Activated CD8-positive, alpha-beta memory T cell treated with anti-CD3 and anti-CD28 coated beads for 36 hours (primary cell): ENCODE measurements around the gene PCED1B. TPM values are rescaled to one million over a fixed set of nuclear protein-coding genes. Genes with fewer than 3 reads are reported as not detected.
"Not testable (repeated sequence)": the region's sequence is repeated elsewhere in the genome, so short reads cannot be mapped to it uniquely, and the experiment has no call there.

Experiments used
- CTCF ChIA-PET: fragments of 350-600 bp; sonication (Branson Sonifier 250); formaldehyde crosslinking; loops from one replicate; lab custom pipeline; 2021; ENCODE audit warnings: antibody characterized with exemption; lab: Charles Lee
- POLR2A ChIA-PET: fragments of 350-600 bp; sonication (Branson Sonifier 250); formaldehyde crosslinking; loops from one replicate; lab custom pipeline; 2021; ENCODE audit warnings: antibody characterized with exemption; lab: Charles Lee
- total RNA-seq, 2 experiments: library from RNA; stranded (reverse); gene quantifications; one replicate each; pipeline ENCODE4 v1.2.3, GENCODE V29; 2021

Gene PCED1B
- total RNA-seq, 2 experiments from 2014 or later: 79.8 to 86.5 TPM

DNA sequence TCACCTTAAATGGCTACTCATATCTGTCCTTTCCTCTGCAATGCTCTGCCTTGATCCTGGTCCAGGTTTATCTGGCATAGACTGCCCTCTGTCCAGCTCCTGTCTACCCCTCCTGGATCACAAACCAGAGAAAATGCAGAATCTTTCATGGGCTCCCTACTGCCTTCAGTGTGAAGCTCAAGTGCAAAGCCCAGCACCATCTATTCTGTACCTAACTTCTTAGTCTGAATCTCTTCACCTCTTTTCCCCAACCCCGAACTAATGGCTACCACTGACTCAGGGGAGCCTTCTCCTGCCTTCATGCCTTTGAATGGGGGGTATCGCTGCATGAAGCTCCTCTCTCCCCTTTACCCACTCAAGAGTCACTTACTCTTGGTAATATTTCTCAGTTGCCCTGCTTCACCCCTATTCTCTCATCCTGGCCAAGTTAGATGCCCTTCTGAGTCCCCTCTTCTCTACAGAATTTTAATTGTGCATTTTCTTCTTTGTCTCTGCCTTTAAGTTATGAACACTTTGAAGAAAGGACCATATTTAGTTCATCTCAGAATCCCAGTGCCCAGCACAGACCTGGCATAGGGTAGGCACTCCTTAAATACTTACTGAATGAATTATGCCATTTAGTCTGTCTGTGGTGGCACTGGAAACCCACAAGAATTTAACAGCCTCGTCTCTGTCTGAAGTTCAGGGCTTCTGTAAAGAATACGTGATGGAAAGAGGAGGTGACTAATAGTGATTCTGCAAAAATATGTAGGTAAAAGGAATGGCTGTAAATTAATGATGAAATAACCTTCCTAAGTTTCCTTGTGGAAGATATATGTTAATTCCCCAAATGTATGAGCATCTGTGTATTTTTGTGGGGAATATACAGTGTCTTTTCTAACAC lies 191.6 kb downstream of the PCED1B start:
- ChIA-PET CTCF (no interaction called here), POLR2A (no interaction called here)

DNA sequence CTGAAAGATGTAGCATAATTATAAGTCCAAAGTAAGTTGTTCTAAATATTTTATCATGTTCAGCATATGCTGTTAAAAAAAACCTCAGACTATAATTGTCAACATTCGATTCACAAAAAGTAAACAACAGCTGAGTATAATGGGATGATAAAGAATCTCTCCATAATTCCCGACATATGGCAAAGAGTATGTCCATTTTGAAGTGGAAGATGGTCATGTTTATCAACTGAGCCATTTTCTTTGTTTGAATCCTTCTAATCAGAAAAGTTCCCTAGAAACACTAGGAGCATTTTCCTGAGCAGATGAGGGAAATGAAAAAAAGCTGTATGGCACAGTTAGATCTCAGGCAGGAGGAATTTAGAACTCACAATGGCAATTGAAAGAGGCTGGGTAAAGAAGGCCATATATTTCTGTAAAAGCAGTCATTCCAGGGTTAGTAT lies 192.4 kb downstream of the PCED1B start:
- POLR2A ChIA-PET: no interaction called here
- CTCF ChIA-PET: interaction anchor here (1.2 kb wide), 1 partner anchor 144 kb away, joined by 3 read pairs; no protein-coding TSS in a partner anchor

DNA sequence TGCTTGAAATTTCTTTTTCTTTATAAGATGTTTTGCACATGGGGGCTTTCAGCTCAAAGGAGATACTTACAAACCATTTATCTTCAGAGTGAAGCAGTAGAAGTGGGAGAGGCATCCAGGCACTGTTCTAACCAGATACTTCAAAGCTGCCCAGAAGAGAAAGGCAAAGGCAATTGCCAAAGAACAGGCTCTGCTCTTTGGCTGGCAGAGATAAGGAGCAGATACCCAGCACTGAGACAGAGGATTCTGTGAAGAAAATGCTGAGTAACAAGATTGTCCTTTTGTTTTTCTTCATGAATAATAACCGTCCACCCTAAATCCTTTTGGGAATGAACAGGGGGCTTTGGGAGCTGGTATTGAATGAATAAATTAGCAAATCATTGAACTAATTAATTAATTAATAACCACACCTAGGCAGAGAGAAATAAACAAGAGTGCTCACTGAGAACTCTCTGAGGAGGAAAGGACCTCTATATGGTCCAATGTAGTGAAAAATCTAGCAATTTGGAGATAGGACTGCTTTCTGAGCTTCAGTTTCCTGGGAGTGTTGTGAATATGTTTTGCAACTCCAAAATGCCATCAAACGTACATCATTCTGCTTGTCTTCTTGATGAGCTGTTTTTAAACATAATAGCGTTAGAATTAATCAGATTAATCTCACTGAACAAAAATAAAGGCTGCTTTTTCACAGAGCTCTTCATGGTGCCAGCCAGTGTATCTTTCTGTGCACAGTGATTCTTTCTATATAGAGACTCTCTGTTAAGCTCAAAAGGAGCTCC lies 193.2 kb downstream of the PCED1B start:
- CTCF ChIA-PET: interaction anchor here (1.2 kb wide), 1 partner anchor 144 kb away, joined by 3 read pairs; no protein-coding TSS in a partner anchor
- POLR2A ChIA-PET: interaction anchor here (0.5 to 0.8 kb wide), 2 partner anchors 33 to 65 kb away, joined by 4 to 6 read pairs; no protein-coding TSS in a partner anchor

DNA sequence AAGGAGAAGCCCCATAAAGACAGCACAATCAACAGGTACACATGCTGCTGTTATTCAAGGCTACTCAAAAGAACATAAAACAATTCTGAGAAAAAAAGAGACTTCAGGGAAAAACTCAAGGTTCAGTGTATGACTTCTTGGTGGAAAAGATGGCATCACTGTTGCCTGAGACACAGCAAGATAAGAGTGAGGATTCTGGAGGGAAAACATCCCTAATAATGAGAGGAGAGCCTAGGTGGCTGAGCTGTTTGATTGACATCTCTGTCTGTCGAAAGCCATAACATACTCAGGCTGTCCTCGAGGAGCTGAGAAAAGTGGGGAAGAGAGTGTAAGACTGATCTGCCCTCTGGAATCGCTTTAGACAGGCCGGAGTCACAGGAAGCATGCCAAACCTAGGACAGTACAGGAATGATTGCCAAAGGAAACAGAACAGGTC lies 193.8 kb downstream of the PCED1B start:
- CTCF ChIA-PET: no interaction called here
- POLR2A ChIA-PET: interaction anchor here (0.8 kb wide), 1 partner anchor 66 kb away, joined by 4 read pairs; no protein-coding TSS in a partner anchor

DNA sequence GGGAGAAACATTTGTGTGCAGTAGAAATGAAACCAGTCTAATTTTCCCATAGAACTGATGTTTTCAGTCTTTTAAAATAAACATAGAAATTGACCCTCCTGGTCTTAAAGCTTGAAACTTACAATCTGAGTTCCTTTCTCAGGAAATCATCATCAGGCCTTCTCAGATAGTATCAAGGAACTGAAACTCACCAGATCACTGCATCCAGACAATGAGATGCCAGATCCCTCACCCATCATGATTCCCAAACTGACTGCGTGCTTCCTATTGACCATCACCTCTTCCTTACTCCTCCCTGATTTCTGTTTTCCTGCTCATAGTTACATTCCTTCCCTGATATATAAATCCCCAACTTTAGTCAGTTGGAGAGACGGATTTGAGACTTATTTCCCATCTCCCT lies 195.3 kb downstream of the PCED1B start:
- POLR2A ChIA-PET: no interaction called here
- CTCF ChIA-PET: interaction anchor here (0.7 kb wide), 1 partner anchor 207 kb away, joined by 3 read pairs; no protein-coding TSS in a partner anchor

DNA sequence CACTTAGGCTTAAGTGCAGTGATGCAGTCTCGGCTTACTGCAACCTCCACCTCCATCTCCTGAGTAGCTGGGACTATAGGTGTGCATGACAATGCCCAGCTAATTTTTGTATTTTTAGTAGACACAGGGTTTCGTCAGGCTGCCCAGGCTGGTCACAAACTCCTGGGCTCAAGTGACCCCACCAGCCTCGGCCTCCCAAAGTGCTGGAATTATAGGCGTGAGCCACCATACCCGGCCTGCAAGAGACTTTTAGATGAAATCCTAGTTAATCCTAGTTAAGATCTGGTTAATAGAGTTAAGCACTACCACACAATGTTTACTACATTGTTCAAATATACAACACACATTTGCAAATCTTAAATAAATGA lies 196.8 kb downstream of the PCED1B start:
- CTCF ChIA-PET: interaction anchor here (1.2 kb wide), 1 partner anchor 121 kb away, joined by 3 read pairs; no protein-coding TSS in a partner anchor
- POLR2A ChIA-PET: interaction anchor here (0.7 to 1.1 kb wide), 3 partner anchors 26 to 430 kb away, joined by 3 to 4 read pairs (median 3); no protein-coding TSS in a partner anchor

DNA sequence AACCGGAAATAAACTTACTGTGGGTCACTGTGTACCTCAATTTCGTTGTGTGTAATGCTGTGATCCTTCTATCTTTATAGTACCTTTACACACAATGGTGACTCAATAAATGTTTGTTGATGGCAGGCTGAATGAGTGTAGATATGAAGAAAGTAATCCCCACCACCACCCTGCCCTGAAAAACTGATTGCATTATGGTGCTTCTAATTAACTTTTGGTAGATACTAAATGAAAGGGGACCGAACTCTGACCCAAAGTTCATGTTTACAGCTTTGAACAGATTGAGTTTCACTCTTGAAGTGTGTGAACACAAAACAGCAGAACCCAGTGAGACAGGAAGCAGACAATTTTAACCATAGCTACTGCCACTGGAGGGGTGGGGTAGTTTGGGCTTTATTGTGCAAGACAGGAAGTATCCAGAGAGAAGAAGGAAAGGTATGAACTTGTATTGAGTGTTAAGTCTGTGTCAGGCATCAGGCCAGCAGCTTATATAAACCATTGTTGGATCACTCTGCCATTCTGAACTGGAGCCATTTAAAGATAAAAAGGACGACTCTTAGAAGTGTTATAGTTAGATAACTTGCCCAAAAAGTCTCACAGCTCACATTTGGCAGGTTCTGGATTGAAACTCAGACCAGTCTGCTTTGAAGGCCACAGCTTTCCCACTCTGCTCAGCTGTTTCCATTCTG lies 197.3 kb downstream of the PCED1B start:
- CTCF ChIA-PET: interaction anchor here (1.2 to 1.8 kb wide), 2 partner anchors 84 to 121 kb away, joined by 3 read pairs; no protein-coding TSS in a partner anchor

DNA sequence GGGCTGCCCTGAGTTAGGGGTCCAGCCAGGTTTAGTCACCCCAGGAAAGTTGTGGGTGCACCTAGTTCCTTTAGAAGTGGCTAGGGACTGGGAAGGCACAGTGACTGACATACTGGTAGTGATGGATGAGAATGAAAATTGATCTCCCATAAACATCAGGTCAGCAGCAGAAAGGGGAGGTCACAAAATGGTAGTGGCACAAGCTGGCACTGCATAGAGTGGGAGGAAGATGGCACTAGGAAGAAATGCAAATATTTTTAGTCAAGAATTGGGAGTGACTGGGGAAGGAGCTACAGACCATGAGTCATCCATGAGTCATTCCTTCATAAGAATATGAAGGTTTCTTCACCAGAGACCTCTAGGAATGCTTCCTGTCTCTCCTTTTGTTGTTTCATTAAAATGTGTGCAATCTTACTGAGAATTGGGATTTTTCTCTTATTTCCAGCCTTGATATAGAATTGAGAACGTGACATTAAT lies 198.6 kb downstream of the PCED1B start:
- CTCF ChIA-PET: interaction anchor here (0.9 to 1.8 kb wide), 2 partner anchors 83 to 120 kb away, joined by 3 read pairs; no protein-coding TSS in a partner anchor
- POLR2A ChIA-PET: interaction anchor here (0.5 kb wide), 1 partner anchor 905 kb away, joined by 4 read pairs; no protein-coding TSS in a partner anchor

More for the DNA sequence above, 197.3 kb downstream of the PCED1B start:
- POLR2A ChIA-PET: interaction anchor here (0.9 to 1.1 kb wide), 2 partner anchors 25 to 61 kb away, joined by 3 read pairs; no protein-coding TSS in a partner anchor

DNA sequence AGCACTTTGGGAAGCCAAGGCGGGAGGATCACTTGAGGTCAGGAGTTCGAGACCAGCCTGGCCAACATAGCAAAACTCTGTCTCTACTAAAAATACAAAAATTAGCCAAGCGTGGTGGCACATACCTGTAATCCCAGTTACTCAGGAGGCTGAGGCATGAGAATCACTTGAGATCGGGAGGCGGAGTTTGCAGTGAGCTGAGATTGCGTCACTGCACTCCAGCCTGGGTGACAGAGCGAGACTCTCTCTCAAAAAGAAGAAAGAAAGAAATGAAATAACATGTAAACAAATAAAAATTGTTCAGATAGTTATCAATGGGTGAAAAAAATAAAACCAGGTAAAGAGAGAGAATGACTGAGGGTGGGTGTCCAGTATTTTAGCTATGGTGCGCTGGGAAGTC lies 200.3 kb downstream of the PCED1B start:
- POLR2A ChIA-PET: interaction anchor here (0.7 kb wide), 1 partner anchor 76 kb away, joined by 6 read pairs; no protein-coding TSS in a partner anchor
- CTCF ChIA-PET: not testable (repeated sequence)

DNA sequence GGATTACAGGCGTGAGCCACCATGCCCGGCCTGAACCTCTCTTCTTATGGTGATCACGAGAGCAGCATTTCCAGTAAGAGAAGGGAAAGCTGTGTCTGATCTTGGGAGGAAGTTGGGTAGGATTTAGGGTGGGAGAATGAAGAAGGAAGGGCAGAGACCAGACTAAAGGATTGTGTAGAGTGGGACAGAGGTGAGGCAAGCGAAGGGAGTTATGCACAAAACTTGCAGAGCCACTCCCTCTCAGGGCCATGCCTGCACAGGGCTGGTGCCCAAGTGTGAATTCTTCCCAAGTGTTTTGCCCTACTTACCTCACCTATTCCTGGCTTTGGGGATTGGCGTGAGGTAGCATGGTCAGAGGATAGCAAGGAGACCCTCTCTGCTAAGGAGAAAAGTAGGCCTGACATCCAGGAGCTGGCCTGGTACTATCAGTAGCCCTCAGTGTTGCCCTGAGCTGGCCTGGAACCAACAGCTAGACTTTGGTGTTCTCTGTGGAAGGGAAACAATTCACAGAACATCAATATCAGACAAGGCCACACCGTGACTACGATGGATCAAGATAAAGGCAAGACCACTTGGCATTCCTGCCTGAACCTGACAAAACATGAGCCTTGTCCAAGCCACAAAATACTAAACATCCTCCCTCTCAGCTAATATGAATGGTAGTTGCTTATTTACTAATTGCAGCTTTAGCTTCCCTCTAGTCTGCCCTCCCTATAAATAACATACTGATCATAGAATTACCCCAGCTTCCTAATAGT lies 201.3 kb downstream of the PCED1B start:
- CTCF ChIA-PET: no interaction called here
- POLR2A ChIA-PET: interaction anchor here (1.1 to 1.5 kb wide), 3 partner anchors 46 to 202 kb away, joined by 3 to 6 read pairs (median 3); no protein-coding TSS in a partner anchor

DNA sequence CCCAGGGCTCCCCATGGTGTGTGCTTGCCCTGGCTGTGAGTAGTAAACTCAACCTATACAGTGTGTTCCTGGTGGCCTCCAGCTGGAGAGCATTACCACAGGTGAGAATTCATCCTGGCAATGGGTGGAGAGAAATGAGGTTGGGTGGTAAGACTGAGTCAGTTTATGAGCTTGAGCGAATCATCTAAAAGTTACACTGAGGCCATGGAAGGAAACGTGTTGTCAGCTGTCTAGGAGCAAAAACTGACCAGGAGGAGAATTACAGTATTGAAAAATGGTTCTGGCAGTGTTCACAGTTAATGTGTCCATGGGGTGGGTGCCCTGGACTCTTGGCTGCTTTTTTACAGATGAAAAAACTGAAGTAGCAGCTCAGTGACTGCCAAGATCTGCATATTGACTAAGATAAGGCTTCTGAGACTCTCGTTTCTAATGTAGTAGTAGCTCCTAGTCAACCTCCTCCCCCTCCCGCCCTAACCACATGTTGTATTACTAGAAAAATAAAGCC lies 202.3 kb downstream of the PCED1B start:
- POLR2A ChIA-PET: interaction anchor here (0.6 to 1.5 kb wide), 4 partner anchors 47 to 203 kb away, joined by 3 to 6 read pairs (median 4); no protein-coding TSS in a partner anchor
- CTCF ChIA-PET: no interaction called here

DNA sequence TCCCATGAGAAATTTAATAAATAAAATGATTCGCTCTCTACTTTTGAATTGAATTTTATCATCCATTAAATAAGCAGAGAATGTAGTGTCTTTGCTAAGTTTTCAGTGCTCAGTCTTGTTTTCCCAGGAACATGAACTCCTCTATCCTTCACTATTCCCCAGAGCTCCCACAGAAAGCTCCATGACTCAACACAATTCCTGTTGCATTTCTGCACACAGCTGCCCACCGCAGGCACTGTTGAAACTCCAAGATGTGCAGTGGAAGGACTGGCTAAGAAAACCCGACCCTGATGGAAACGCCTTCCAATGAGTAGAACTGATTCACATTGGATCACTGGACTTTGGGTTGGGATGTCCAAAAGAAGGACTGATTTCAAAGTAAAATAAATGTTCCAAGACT lies 202.8 kb downstream of the PCED1B start:
- ChIA-PET CTCF (no interaction called here), POLR2A (interaction anchor here (0.6 to 1.5 kb wide), 3 partner anchors 62 to 203 kb away, joined by 3 to 6 read pairs (median 4); no protein-coding TSS in a partner anchor)

Other genes with a start within 250 kb of the PCED1B start
- gene AMIGO2, start 338 bp downstream of the PCED1B start, total RNA-seq: 10 to 100 TPM; 16.3 to 18.3 TPM